SJCRH30 (cell line): Measurements from ENCODE around the gene FFAR3. TPM values are rescaled to one million over a fixed set of nuclear protein-coding genes. Genes with fewer than 3 reads are reported as not detected.
"Not testable (repeated sequence)": the region's sequence is repeated elsewhere in the genome, so short reads cannot be mapped to it uniquely, and the experiment has no call there.

Experiments used
- DNase-seq, 2 experiments: peaks; one replicate each; pipeline ENCODE4 v3.0.0-alpha.2; 2015 to 2020
- H3K27ac ChIP-seq: fragments of 250-450 bp; sonication (Bioruptor Pico); 2 replicates; pipeline ENCODE4 v1.5.1; 2020; ENCODE audit warnings: mild to moderate bottlenecking, moderate library complexity
- H3K27me3 ChIP-seq: fragments of 250-450 bp; sonication (Bioruptor Pico); 2 replicates; pipeline ENCODE4 v1.5.1; 2020; ENCODE audit warnings: mild to moderate bottlenecking, moderate library complexity
- H3K36me3 ChIP-seq: fragments of 250-450 bp; sonication (Bioruptor Pico); 2 replicates; pipeline ENCODE4 v1.5.1; 2020; ENCODE audit warnings: mild to moderate bottlenecking, moderate library complexity
- H3K4me1 ChIP-seq: fragments of 250-450 bp; sonication (Bioruptor Pico); 2 replicates; pipeline ENCODE4 v1.5.1; 2020; ENCODE audit warnings: mild to moderate bottlenecking, moderate library complexity
- H3K4me3 ChIP-seq: fragments of 250-450 bp; sonication (Bioruptor Pico); 2 replicates; pipeline ENCODE4 v1.5.1; 2020; ENCODE audit warnings: mild to moderate bottlenecking, moderate library complexity
- H3K9me3 ChIP-seq: fragments of 250-450 bp; sonication (Bioruptor Pico); replicated peaks from 2 replicates; pipeline ENCODE4 v1.5.1; 2020; ENCODE audit warnings: mild to moderate bottlenecking, moderate library complexity
- total RNA-seq: library from RNA; depleted of rRNA; stranded (reverse); fragments of >200 nt; shearing (Covaris generic); gene quantifications from 2 replicates; pipeline ENCODE4 v1.2.3, GENCODE V29; 2014

Gene FFAR3
- total RNA-seq, 1 experiment from 2014 or later, result not detected

DNA sequence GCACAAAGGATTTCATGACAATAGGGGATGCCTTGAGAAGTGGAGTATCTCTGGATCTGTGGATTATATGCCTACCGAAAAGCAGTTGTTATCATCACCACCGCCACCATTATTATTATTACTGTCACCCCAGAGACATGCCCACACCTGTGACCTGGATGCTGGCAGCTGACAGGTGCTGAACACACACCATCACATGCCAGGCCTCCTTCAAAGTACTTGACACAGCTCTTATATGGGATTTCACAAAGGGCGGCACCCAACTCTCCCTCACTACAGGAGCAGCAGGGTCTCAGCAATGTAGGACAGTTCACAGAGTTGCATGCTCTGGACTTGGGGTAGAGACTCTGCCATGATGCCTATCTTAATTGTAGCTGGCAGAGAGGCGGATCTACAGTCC, 7.0 kb downstream of the FFAR3 start:
- no peak for DNase-seq
- H3K36me3 ChIP-seq, result no peaks in the 10 kb centered on the region
- H3K4me3 ChIP-seq, result no peak overlapping the region
- H3K9me3 ChIP-seq, result no peaks in the 10 kb centered on the region
- H3K27me3 ChIP-seq, result peaks cover 13% of the 10 kb centered on the region; the same call in 1 of the 2 replicates
- no peaks in the 10 kb centered on the region for H3K4me1 ChIP-seq
- no peak overlapping the region for H3K27ac ChIP-seq

DNA sequence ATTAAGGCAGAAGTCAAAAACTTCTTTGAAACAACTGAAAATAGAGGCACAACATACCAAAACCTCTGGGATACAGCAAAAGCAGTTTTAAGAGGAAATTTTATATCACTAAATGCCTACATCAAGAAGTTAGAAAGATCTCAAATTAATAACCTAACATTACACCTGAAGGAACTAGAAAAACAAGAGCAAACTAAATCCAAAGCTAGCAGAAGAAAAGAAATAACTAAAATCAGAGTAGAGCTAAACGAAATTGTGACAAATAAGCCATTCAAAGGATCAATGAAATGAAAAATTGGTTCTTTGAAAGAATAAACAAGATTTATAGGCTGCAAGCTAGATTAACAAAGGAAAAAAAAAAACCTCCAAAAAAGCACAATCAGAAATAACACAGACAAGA, 10.1 kb downstream of the FFAR3 start:
- Histone ChIP-seq H3K9me3 (no peaks in the 10 kb centered on the region), H3K36me3 (no peaks in the 10 kb centered on the region), H3K27me3 (0 out of 2 replicates have a peak, but pooled peaks cover 5% of the 10 kb centered on the region), H3K4me1 (no peaks in the 10 kb centered on the region), H3K27ac (no peak overlapping the region), H3K4me3 (no peak overlapping the region)
- DNase-seq, result no peak

DNA sequence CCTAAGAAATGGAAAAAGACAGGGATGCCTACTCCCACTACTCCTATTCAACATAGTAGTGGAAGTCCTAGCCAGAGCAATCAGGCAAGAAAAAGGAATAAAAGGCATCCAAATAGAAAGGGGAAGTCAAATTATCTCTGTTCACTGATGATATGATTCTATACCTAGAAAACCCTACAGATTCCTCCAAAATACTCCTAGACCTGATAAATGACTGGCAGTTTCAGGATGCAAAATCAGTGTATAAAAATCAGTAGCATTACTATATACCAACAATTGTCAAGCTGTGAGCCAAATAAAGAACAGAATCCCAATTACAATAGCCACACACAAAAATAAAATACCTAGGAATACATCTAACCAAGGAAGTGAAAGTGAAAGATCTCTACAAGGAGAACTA, 11.3 kb downstream of the FFAR3 start:
- no peaks in the 10 kb centered on the region for H3K9me3 ChIP-seq
- H3K27me3 ChIP-seq, result 0 out of 2 replicates have a peak, but pooled peaks cover 3% of the 10 kb centered on the region
- no peak overlapping the region for H3K4me3 ChIP-seq
- DNase-seq, result no peak
- H3K27ac ChIP-seq, result no peak overlapping the region
- H3K36me3 ChIP-seq, result no peaks in the 10 kb centered on the region
- H3K4me1 ChIP-seq, result no peaks in the 10 kb centered on the region

DNA sequence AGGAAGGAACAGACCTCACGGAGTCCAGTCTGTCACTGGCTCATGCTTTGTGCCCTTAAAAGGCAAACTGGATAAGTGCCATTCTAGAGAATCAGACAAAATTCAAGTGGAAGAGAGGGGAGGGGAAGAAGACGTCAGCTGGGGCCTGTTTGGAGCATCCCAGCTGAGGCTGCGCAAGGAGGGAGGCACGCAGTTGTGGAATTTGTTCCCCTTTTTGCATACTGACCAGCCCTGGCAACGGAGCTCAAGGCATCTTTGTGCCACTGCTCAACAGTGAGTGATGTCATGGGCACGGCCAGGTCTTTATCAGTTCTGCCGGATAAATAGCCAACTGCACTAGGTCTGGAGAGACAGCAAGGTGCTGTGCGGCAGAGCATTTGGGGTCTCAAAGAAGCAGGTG, 12.5 kb downstream of the FFAR3 start, which contains the start of gene GPR42:
TSS of gene GPR42 (plus strand) at position 347 of the 400 bp plus-strand sequence. CDS start 292 bp downstream, outside the sequence.
- Histone ChIP-seq H3K4me1 (no peaks in the 10 kb centered on the region), H3K36me3 (no peaks in the 10 kb centered on the region), H3K27ac (no peak within 1 kb of the TSS), H3K4me3 (no peak within 1 kb of the TSS), H3K9me3 (no peaks in the 10 kb centered on the region), H3K27me3 (0 out of 2 replicates have a peak, but pooled peaks cover 3% of the 10 kb centered on the region)
- no peak for DNase-seq

DNA sequence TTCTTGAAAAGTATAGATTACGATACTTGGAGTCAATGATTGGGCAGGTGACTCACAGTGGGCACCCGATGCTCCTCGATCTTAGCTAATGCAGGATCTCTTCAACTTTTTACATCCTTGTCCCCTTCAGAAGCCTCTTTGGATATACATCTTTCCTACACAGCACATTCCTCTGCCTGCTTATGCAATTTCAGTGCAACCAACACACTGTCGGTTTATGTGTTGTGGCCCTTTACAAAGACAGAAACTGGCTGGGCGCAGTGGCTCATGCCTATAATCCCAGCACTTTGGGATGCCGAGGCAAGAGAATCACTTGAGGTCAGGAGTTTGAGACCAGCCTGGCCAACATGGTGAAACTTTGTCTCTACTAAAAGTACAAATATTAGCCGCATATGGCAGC, 15.2 kb downstream of the FFAR3 start:
- Histone ChIP-seq H3K27ac (no peak overlapping the region), H3K9me3 (0 out of 2 replicates have a peak, but pooled peaks cover 2% of the 10 kb centered on the region), H3K27me3 (no peaks in the 10 kb centered on the region), H3K4me3 (no peak overlapping the region), H3K4me1 (no peaks in the 10 kb centered on the region), H3K36me3 (no peaks in the 10 kb centered on the region)
- DNase-seq, result no peak

DNA sequence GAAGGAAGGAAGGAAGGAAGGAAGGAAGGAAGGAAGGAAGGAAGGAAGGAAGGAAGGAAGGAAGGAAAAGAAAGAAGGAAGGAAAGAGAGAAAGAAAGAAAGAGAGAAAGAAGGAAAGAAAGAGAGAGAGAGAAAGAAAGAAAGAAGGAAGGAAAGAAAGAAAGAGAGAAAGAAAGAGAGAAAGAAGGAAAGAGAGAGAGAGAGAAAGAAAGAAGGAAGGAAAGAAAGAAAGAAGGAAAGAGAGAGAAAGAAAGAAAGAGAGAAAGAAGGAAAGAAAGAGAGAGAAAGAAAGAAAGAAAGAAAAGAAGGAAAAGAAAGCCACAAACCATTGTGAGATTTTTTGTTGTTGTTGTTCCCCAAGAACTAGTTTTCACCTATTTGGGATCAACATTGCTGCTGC, 15.8 kb downstream of the FFAR3 start:
- not testable (repeated sequence) for H3K27ac ChIP-seq, H3K4me3 ChIP-seq, H3K27me3 ChIP-seq, H3K9me3 ChIP-seq, H3K4me1 ChIP-seq, H3K36me3 ChIP-seq, DNase-seq

DNA sequence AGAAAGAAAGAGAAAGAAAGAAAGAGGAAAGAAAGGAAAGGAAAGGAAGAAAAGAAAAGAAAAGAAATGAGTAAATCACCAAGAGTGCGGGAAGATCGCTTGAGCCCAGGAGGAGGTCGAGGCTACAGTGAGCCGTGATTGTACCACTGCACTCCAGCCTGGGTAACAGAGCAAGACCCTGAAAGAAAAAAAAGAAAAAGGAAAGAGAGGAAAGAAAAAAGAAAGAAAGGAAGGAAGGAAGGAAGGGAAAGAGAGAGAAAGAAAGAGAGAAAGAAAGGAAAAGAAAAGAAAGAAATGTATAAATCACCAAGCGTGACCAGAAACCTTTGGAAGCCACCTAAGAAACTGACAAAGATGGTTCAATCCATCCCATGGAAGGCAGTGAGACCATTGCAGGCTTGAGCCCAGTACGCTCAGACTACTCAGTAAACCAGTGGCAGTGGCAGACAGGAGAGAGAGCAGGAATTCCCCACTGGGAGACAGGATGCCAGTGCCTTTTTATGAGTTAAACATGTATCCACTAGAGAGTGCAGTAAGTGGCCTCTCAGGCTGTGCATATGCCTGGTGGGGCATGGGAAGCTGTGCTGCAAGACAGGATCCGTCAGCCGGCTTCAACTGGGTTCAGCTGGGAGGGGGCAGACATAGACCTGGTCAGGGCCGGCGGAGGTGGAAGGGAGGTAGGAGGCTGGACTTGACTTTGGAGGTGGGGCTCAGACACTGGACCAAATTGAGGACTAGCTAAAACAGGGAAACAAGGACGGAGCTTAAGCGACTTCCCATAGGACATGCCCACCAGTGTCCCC, 17.4 kb downstream of the FFAR3 start:
- H3K4me1 ChIP-seq, result no peaks in the 10 kb centered on the region
- no peak for DNase-seq
- H3K36me3 ChIP-seq, result no peaks in the 10 kb centered on the region
- H3K27ac ChIP-seq, result no peak overlapping the region
- no peak overlapping the region for H3K4me3 ChIP-seq
- H3K9me3 ChIP-seq, result 0 out of 2 replicates have a peak, but pooled peaks cover 3% of the 10 kb centered on the region
- no peaks in the 10 kb centered on the region for H3K27me3 ChIP-seq

DNA sequence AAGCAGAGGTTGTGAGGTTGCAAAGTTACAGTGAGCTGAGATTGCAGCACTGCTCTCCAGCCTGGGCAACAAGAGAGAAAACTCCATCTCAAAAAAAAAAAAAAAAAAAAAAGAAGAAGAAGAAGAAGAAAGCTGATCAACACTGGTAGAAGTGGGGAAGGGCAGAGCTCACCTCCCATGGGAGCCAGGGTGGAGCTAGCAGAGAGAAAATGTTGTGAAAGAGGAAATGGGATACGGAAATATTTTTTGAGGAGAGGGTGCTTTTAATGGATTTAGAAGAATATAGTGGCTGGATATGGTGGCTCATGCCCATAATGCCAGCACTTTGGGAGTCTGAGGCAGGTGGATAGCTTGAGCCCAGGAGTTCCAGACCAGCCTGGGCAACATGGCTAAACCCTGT, 19.4 kb downstream of the FFAR3 start:
- H3K27ac ChIP-seq, result no peak overlapping the region
- H3K36me3 ChIP-seq, result no peaks in the 10 kb centered on the region
- H3K4me3 ChIP-seq, result no peak overlapping the region
- H3K27me3 ChIP-seq, result no peaks in the 10 kb centered on the region
- H3K9me3 ChIP-seq, result 0 out of 2 replicates have a peak, but pooled peaks cover 3% of the 10 kb centered on the region
- no peaks in the 10 kb centered on the region for H3K4me1 ChIP-seq
- DNase-seq, result no peak

DNA sequence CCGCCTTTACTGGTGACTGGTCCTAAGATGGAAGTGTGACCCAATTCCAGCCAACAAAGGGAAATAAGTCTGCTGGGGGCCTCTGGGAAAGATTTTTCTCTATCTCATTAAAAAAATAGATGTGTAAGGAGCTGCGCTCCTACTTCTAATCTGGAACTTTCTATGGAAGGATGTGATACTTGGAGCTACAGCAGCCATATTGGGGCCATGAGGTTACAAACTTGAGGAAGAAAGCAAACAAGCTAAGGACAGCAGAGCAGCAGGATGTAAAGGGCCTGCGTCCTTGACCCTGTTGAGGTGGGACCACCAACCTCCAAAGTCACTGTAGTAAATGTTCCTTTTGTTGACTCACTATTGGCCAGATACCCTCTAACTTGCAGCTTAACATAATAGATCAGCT, 20.1 kb downstream of the FFAR3 start:
- Histone ChIP-seq H3K27me3 (no peaks in the 10 kb centered on the region), H3K9me3 (0 out of 2 replicates have a peak, but pooled peaks cover 3% of the 10 kb centered on the region), H3K36me3 (no peaks in the 10 kb centered on the region), H3K4me1 (no peaks in the 10 kb centered on the region), H3K4me3 (no peak overlapping the region), H3K27ac (no peak overlapping the region)
- DNase-seq, result no peak

DNA sequence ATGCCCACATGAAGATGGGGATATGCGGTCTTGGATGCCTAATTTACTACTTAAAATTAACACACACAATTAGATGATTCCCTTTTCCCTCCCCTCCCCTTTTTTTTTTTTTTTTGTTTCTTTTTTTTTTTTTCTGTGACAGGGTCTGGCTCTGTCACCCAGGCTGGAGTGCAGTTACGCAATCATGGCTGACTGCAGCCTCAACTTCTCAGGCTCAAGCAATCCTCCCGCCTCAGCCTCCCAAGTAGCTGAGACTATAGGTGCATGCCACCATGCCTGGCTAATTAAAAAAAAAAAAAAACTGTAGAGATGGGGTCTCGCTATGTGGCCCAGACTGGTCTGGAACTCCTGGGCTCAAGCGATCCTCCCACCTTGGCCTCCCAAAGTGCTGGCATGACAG, 21.3 kb downstream of the FFAR3 start:
- H3K4me1 ChIP-seq, H3K9me3 ChIP-seq, H3K27ac ChIP-seq, DNase-seq, H3K36me3 ChIP-seq, H3K27me3 ChIP-seq, H3K4me3 ChIP-seq: not testable (repeated sequence)

DNA sequence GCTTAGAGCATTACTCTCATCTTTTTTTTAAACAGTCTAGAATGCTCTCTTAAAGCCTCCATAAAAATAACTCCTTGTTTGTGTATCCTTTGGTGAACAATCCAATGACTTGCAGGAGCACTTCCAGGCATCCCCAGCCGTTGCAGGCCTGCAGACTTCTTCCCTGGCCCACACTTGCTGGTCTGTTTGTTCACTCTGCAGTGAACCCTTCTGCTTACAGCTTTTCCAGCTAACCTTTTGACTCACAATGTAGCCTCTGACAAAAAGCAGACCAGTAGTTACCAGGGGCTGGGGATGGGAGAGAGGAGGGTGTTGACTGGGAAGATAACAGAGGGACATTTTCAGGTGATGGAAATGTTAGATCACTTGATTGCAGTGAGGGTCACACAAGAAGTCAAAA, 21.7 kb downstream of the FFAR3 start:
- Histone ChIP-seq H3K36me3 (no peaks in the 10 kb centered on the region), H3K4me1 (no peaks in the 10 kb centered on the region), H3K4me3 (no peak overlapping the region), H3K9me3 (peaks cover 7% of the 10 kb centered on the region; the same call in 1 of the 2 replicates), H3K27me3 (no peaks in the 10 kb centered on the region), H3K27ac (no peak overlapping the region)
- no peak for DNase-seq

DNA sequence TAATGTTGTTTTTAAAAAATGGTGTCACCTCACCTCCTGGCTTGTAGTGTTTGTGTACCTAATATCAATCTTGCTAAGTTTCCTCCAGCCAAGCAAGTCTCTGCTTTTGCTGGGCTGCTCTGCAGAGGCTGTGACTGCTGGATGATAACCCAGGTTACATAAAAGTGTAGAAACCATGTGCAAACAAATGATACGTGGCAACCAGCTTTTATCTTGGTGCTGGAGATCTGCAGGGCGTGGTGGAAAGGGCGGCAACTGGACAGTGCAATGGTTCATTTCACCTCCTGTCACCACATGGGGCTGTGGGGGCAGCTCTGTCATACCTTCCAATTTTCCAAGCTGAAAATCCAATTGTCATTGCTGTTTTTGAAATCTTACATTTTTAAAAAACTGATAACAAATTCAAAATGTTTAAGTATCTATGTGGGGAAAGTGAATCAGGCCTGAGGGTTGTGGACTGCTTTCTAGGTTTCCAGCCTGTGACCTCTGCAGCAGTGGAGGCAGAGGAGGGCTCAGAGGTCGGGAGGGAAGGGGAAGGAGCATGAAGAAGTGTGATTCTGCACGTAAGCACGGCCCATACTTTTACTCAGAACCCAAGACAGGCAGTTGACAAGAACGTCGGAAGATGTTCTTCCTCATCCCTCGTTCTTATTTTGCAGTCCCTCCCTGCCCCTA, 22.3 kb downstream of the FFAR3 start:
- H3K9me3 ChIP-seq, result peaks cover 11% of the 10 kb centered on the region
- H3K4me3 ChIP-seq, result no peak overlapping the region
- no peaks in the 10 kb centered on the region for H3K36me3 ChIP-seq
- no peak overlapping the region for H3K27ac ChIP-seq
- no peaks in the 10 kb centered on the region for H3K27me3 ChIP-seq
- no peak for DNase-seq
- no peaks in the 10 kb centered on the region for H3K4me1 ChIP-seq

DNA sequence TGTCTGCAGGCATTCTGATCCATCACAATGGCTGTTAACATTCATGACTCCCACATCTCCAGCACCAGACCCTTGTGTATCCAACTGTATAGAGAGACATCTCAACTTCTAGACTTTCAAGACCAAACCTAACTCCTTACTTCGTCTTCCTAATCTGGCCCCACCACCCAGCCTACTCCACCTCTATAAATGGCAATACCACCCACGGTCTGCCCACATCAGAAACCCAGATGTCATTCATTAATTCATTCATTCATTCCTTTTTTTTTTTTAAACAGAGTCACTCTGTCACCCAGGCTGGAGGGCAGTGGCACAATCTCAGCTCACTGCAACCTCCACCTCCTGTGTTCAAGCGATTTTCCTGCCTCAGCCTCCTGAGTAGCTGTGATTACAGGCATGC, 23.1 kb downstream of the FFAR3 start:
- no peak overlapping the region for H3K27ac ChIP-seq
- H3K27me3 ChIP-seq, result no peaks in the 10 kb centered on the region
- no peak overlapping the region for H3K4me3 ChIP-seq
- no peaks in the 10 kb centered on the region for H3K36me3 ChIP-seq
- H3K9me3 ChIP-seq, result peaks cover 13% of the 10 kb centered on the region
- DNase-seq, result no peak
- no peaks in the 10 kb centered on the region for H3K4me1 ChIP-seq

DNA sequence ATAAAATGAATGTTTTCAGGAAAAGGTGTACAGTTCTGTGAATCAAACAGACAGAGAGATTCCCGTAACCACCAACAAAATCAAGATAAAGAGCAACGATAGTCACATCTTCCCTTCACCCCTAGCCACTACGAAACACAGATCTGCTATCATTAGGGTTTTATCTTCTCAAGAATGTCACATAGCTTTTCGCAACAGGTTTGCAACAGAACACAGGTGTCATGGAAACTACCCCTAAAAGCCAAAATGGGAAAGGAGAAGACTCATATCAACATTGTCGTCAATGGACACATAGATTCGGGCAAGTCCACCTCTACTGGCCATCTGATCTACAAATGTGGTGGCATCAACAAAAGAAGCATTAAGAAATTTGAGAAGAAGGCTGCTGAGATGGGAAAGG, 23.7 kb downstream of the FFAR3 start:
- DNase-seq, result no peak
- H3K4me3 ChIP-seq, result no peak overlapping the region
- no peaks in the 10 kb centered on the region for H3K27me3 ChIP-seq
- H3K9me3 ChIP-seq, result peaks cover 14% of the 10 kb centered on the region
- no peak overlapping the region for H3K27ac ChIP-seq
- no peaks in the 10 kb centered on the region for H3K4me1 ChIP-seq
- H3K36me3 ChIP-seq, result peaks cover under 1% of the 10 kb centered on the region; the same call in 1 of the 2 replicates

DNA sequence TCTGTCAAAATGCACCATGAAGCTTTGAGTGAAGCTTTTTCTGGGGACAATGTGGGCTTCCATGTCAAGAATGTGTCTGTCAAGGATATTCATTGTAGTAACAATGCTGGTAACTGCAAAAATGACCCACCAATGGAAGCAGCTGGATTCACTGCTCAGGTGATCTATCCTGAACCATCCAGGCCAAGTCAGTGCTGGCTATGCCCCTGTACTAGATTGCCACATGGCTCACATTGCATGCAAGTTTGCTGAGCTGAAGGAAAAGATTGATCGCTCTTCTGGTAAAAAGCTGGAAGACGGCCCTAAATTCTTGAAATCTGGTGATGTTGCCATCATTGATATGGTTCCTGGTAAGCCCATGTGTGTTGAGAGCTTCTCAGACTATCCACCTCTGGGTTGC, 25.3 kb downstream of the FFAR3 start:
- Histone ChIP-seq H3K9me3 (peaks cover 16% of the 10 kb centered on the region), H3K27me3 (no peaks in the 10 kb centered on the region), H3K4me1 (no peaks in the 10 kb centered on the region), H3K36me3 (peaks cover 2% of the 10 kb centered on the region; the same call in 1 of the 2 replicates), H3K4me3 (no peak overlapping the region), H3K27ac (no peak overlapping the region)
- DNase-seq, result no peak
